Upper lobe of left lung (tissue), 6 donors: ENCODE measurements around the gene HIPK4. TPM values are rescaled to one million over a fixed set of nuclear protein-coding genes. Genes with fewer than 3 reads are reported as not detected.
"Not testable (repeated sequence)": the region's sequence is repeated elsewhere in the genome, so short reads cannot be mapped to it uniquely, and the experiment has no call there.

Experiments
- ATAC-seq, 2 donors: fragments of 200-7000 bp; cut with Tn5 transposase; one replicate each; pipeline ENCODE4 v1.9.1; 2022; ENCODE audit warnings: mild to moderate bottlenecking in 2 of 2, moderate library complexity in 2 of 2; ENCODE audit not compliant: low FRiP score in 2 of 2
- DNase-seq, 2 donors: peaks; one replicate each; pipeline ENCODE4 v3.0.0-alpha.2; 2019 to 2020
- H3K27ac ChIP-seq, 4 donors: fragments of 200-600 bp; sonication (generic); one replicate each; pipeline ENCODE4 v1.5.1; 2016 to 2019
- H3K27me3 ChIP-seq, 4 donors: fragments of 200-600 bp; sonication (generic); one replicate each; pipeline ENCODE4 v1.5.1; 2017 to 2019
- H3K36me3 ChIP-seq, 4 donors: fragments of 200-600 bp; sonication (generic); one replicate each; pipeline ENCODE4 v1.5.1; 2016 to 2019
- H3K4me1 ChIP-seq, 4 donors: fragments of 200-600 bp; sonication (generic); one replicate each; pipeline ENCODE4 v1.5.1; 2018 to 2019
- H3K4me3 ChIP-seq, 4 donors: fragments of 200-600 bp; sonication (generic); one replicate each; pipeline ENCODE4 v1.5.1; 2017 to 2019; ENCODE audit warnings: mild to moderate bottlenecking in 2 of 4, moderate library complexity in 1 of 4
- H3K9me3 ChIP-seq, 4 donors: fragments of 200-600 bp; sonication (generic); one replicate each; pipeline ENCODE4 v1.5.1; 2018 to 2019
- EP300 ChIP-seq, 4 donors: sonication (generic); formaldehyde crosslinking; IDR thresholded peaks; one replicate each; pipeline ENCODE4 v1.5.1; 2017; ENCODE audit warnings: antibody characterized with exemption in 4 of 4, control low read depth in 2 of 4
- POLR2A ChIP-seq, 4 donors: fragments of 450-650 bp; IDR thresholded peaks; one replicate each; pipeline ENCODE4 v1.5.1; 2016 to 2017; ENCODE audit warnings: antibody characterized with exemption in 4 of 4, mild to moderate bottlenecking in 2 of 4
- POLR2AphosphoS5 ChIP-seq, 2 donors: sonication (generic); formaldehyde crosslinking; IDR thresholded peaks; one replicate each; pipeline ENCODE4 v1.5.1; 2017; ENCODE audit warnings: antibody characterized with exemption in 2 of 2
- WGBS, 2 donors: methylation state at CpG; one replicate each; pipeline ENCODE4 v1.1.5; 2017 to 2018; 5-methylcytosine and 5-hydroxymethylcytosine counted together
- total RNA-seq, 6 donors: library from RNA; depleted of rRNA in 4 of 6; stranded (reverse); fragments of >200 nt in 4 of 6; gene quantifications; one replicate each; pipeline versions ENCODE4 v1.1.0 to v1.2.1, GENCODE V29; 2016 to 2021
- TF ChIP-seq, protein P1 (sequence below), 6 experiments: fragments of 450-650 bp in 4 of 6; fragments of 200-600 bp in 2 of 6; sonication (generic) in 2 of 6; IDR thresholded peaks; one replicate each; pipeline ENCODE4 v1.5.1; 2016 to 2019; ENCODE audit warnings: antibody characterized with exemption in 6 of 6
- donor health status: DM: no; HTN: no; CAD: no; lungs with moderate emphysema.
- donor health status: DM: no; HTN: yes; CAD: no; lungs with severe emphysema.

Gene HIPK4
- total RNA-seq, 6 donors from 2014 or later, result 0.17 to 1.0 (median 0.46) TPM; not detected in 1

DNA sequence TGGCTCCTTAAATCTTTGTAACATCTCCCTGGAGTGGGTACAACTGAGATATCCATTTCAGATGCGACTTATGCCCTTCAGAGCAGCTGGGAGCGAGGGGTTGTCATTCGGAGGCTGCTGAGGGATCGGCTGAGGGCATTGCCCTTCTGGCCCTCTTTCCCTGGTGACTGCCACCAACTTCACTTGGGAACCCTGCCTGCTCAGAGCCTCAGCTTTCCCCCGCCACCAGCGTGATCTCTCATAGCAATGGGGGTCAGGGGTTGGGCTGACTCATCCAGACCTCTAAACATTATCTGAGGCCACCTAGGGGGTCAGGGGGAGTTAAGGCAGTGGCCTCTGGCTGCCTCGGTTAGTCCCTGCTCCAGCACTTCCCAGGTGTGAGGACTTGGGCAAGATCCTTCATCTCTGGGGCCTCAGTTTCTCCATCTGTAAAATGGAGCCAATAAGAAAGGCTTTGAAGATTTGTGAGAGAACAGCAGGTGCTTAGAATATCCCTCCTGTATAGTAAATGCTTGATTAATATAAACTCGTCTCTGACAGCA is 22.0 kb upstream of the HIPK4 start:
- 59 to 71% methylated on average over 8 of the region's 8 CpGs for WGBS, 2 donors
- TF ChIP-seq, protein P1, sequence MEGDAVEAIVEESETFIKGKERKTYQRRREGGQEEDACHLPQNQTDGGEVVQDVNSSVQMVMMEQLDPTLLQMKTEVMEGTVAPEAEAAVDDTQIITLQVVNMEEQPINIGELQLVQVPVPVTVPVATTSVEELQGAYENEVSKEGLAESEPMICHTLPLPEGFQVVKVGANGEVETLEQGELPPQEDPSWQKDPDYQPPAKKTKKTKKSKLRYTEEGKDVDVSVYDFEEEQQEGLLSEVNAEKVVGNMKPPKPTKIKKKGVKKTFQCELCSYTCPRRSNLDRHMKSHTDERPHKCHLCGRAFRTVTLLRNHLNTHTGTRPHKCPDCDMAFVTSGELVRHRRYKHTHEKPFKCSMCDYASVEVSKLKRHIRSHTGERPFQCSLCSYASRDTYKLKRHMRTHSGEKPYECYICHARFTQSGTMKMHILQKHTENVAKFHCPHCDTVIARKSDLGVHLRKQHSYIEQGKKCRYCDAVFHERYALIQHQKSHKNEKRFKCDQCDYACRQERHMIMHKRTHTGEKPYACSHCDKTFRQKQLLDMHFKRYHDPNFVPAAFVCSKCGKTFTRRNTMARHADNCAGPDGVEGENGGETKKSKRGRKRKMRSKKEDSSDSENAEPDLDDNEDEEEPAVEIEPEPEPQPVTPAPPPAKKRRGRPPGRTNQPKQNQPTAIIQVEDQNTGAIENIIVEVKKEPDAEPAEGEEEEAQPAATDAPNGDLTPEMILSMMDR (IDR thresholded peaks at IDR 0.05), result no peak
- TF ChIP-seq POLR2AphosphoS5 (IDR thresholded peaks at IDR 0.05) (no peak), POLR2A (IDR thresholded peaks at IDR 0.05) (no peak), EP300 (IDR thresholded peaks at IDR 0.05) (no peak)
- H3K4me3 ChIP-seq, result peak overlapping the region; percentile 21 to 61 (median 44)
- peak overlapping the region; percentile 68 to 100 (median 87) for H3K27ac ChIP-seq
- H3K36me3 ChIP-seq, result peaks cover 0 to 12% (median 0%) of the 10 kb centered on the region in 4 donors
- H3K27me3 ChIP-seq, result no peaks in the 10 kb centered on the region
- ATAC-seq (no peak), DNase-seq (no peak)
- H3K9me3 ChIP-seq, result no peaks in the 10 kb centered on the region
- H3K4me1 ChIP-seq, result peaks cover 25 to 37% (median 34%) of the 10 kb centered on the region in 4 donors

DNA sequence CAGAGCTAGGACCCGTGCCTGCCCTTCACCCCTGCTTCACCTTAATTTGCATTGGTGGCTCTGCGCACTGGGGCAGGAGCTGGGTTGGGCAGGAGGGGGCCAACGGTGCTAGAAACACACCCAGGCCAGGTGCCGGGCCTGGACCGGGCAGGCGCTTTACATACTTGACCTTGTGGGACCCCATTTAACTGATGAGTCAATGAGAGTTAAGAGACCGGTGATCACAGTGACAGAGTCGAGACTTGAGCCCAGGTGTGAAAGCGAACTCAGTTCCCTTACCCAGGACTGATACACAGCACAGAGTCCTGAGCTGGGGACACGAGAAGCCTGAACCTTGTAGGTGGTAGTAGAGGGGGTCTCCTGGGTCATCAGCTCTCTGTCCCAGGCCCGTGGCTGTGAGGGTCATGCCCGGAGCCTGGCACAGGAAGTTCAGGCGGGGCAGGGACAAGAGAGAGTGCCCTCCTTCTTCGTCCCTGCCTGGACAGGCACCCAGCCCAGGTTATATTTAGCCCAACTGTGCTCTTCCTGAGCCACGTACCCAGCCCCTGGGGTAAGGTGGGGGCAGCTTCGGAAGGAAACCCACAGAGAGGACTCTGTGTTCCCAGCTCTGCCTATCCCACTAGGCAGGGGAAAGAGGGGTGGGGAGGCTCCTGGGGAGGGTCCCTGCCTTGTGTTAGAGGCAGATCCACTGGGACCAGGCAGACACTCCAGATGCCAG is 21.3 kb upstream of the HIPK4 start:
- peak in 2 of 4 donors; percentile 35 to 45 for TF ChIP-seq POLR2A (IDR thresholded peaks at IDR 0.05)
- TF ChIP-seq, protein P1 (IDR thresholded peaks at IDR 0.05), result no peak
- TF ChIP-seq POLR2AphosphoS5 (IDR thresholded peaks at IDR 0.05), result peak in 1 of 2 donors; percentile 35
- peak in 2 of 4 donors; percentile 88 for TF ChIP-seq EP300 (IDR thresholded peaks at IDR 0.05)
- DNase-seq (peak in 1 of 2 donors; percentile 41), ATAC-seq (peak in 1 of 2 donors; percentile 4)
- Histone ChIP-seq H3K27me3 (no peaks in the 10 kb centered on the region), H3K36me3 (peaks cover 0 to 19% (median 0%) of the 10 kb centered on the region in 4 donors), H3K9me3 (no peaks in the 10 kb centered on the region), H3K4me3 (peak overlapping the region; percentile 21 to 61 (median 44)), H3K27ac (peak overlapping the region; percentile 68 to 100 (median 87)), H3K4me1 (peaks cover 18 to 31% (median 27%) of the 10 kb centered on the region in 4 donors)
- 30 to 52% methylated on average over 6 to 16 of the region's 16 CpGs for WGBS, 2 donors

DNA sequence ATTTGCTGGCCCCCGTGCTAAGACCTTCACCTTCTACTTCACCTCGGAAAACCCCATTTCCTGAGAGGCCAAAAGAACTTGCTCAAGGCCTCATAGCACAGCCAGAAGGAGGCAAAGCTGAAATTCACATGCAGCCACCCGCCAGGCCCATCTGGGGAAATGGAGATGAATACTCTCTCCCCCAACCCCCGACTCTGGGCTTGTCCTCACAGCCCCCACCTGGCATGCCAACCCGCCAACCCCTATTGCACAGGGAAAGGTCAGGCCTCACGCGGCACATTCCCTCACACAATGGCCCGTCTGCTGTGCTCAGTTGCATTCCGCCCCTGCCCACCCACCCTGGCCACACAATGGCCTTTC is 20.0 kb upstream of the HIPK4 start:
- WGBS, 2 donors, result 57 to 63% methylated on average over 8 to 9 of the region's 9 CpGs

DNA sequence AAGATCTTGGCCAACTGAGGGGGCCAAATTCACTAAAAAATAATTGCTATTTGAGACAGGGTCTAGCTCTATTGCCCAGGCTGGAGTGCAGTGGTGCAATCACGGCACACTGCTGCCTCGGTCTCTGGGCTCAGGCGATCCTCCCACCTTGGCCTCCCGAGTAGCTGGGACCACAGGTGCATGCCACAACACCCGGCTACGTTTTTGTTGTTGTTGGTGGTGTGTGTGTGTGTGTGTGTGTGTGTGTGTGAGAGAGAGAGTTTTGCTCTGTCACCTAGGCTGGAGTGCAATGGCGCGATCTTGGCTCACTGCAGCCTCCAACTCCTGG is 18.6 kb upstream of the HIPK4 start:
- not testable (repeated sequence) for H3K27me3 ChIP-seq, DNase-seq, H3K9me3 ChIP-seq, ATAC-seq
- peaks cover 7 to 26% (median 11%) of the 10 kb centered on the region in 4 donors for H3K4me1 ChIP-seq
- peak overlapping the region in 1 of 4 donors; percentile 61 for H3K27ac ChIP-seq
- peaks cover 0 to 22% (median 0%) of the 10 kb centered on the region in 4 donors for H3K36me3 ChIP-seq
- WGBS, 2 donors, result 81 to 88% methylated on average over 7 to 8 of the region's 8 CpGs
- H3K4me3 ChIP-seq, result peak overlapping the region in 1 of 4 donors; percentile 61

More for the DNA sequence above, 20.0 kb upstream of the HIPK4 start:
- peaks cover 0 to 22% (median 0%) of the 10 kb centered on the region in 4 donors for H3K36me3 ChIP-seq
- H3K27me3 ChIP-seq, result no peaks in the 10 kb centered on the region
- ATAC-seq (no peak), DNase-seq (no peak)
- H3K4me1 ChIP-seq, result peaks cover 14 to 26% (median 18%) of the 10 kb centered on the region in 4 donors
- peak overlapping the region in 3 of 4 donors; percentile 43 to 61 (median 44) for H3K4me3 ChIP-seq
- TF ChIP-seq, protein P1 (IDR thresholded peaks at IDR 0.05), result no peak
- TF ChIP-seq POLR2AphosphoS5 (IDR thresholded peaks at IDR 0.05) (no peak), POLR2A (IDR thresholded peaks at IDR 0.05) (no peak), EP300 (IDR thresholded peaks at IDR 0.05) (no peak)
- H3K9me3 ChIP-seq, result no peaks in the 10 kb centered on the region
- peak overlapping the region in 3 of 4 donors; percentile 77 to 100 (median 97) for H3K27ac ChIP-seq

DNA sequence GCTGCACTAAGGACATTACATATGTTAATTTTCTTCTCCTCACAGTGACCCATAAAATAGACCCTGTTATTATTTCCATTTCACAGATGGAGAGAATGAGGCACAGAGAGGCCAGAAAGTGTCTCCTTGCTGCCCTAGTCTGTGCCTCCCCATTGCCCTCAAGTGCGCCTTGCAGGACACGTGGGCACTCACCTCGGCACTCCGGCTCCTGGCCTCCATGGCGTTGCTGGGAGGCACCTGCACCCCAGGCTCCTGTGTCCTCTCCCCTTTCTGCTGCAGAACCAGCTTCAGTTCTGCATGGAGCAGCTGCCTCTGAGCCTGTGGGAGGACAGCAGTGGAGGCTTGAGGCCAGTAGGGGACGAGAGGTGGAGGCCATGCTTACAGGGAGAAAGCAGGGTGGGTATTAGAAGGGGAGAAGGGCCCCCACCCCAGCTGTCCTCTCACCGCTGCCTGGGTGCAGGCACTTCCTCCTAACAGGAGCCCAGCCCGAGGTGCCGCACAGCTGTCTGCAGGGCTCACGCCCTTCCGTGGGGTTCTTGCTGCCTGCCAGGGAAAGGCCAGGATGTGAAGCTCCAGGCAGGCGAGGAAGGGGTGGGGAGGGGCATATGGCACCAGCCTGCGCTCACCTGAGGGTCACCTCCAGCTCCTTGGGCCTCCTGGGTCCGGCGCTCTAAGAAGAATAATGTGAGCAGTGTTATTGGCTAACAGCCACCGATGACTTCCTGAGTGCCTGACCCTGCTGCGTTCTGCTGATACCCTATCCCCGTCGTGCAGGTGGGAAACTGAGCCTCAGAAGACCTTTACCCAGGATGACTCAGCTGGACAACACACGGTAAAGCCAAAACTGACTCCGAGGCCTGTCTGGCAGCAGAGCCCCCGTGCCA is 18.0 kb upstream of the HIPK4 start:
- Histone ChIP-seq H3K4me1 (peaks cover 11 to 32% (median 15%) of the 10 kb centered on the region in 4 donors), H3K4me3 (peak overlapping the region in 1 of 4 donors; percentile 12), H3K9me3 (no peaks in the 10 kb centered on the region), H3K27me3 (no peaks in the 10 kb centered on the region), H3K27ac (peak overlapping the region in 1 of 4 donors; percentile 61), H3K36me3 (peaks cover 0 to 22% (median 0%) of the 10 kb centered on the region in 4 donors)
- ATAC-seq (no peak), DNase-seq (peak in 1 of 2 donors; percentile 72)
- TF ChIP-seq, protein P1 (IDR thresholded peaks at IDR 0.05), result no peak
- WGBS, 2 donors, result 53 to 77% methylated on average over 8 to 22 of the region's 22 CpGs
